ENCODE data around the gene PIK3CA.

Gene PIK3CA

GRCh38 chr3:179223548-179223947, 75.4 kb downstream of the PIK3CA start:
- no peaks in the 10 kb centered on the region for H3K4me1 ChIP-seq (ENCODE audit: control insufficient read depth in 1 of 2, insufficient read depth in 2 of 2, low read length in 2 of 2)
- DNase-seq = no peak
- H3K4me3 ChIP-seq (ENCODE audit: low read depth, low read length) = no peak overlapping the region
- H3K4ac ChIP-seq (ENCODE audit: low read depth, low read length) = no peak overlapping the region
- H3K27ac ChIP-seq (ENCODE audit: low read depth, low read length) = no peak overlapping the region
- no peak overlapping the region for H3K4me2 ChIP-seq (ENCODE audit: low read length)
- H3K36me3 ChIP-seq (ENCODE audit: control insufficient read depth in 1 of 2, insufficient read depth in 2 of 2, low read length in 2 of 2) = peaks cover 0 to 2% of the 10 kb centered on the region in 2 experiments
- H2BK12ac ChIP-seq (ENCODE audit: low read length) = no peak overlapping the region
- no peak overlapping the region for H3K23ac ChIP-seq (ENCODE audit: low read length)
- no peak overlapping the region for H4K12ac ChIP-seq (ENCODE audit: low read depth, low read length)
- WGBS (ENCODE audit: extremely low coverage, insufficient coverage, insufficient read length) = no CpG with 5 or more reads among the region's 2 CpGs
- no peak overlapping the region for H2AK5ac ChIP-seq (ENCODE audit: low read length)
- H3K27me3 ChIP-seq (ENCODE audit: insufficient read depth, low read length) = no peaks in the 10 kb centered on the region
- no peak overlapping the region for H3K18ac ChIP-seq (ENCODE audit: low read length)
- no peak overlapping the region for H3K9ac ChIP-seq (ENCODE audit: low read length)
- no peaks in the 10 kb centered on the region for H3K79me1 ChIP-seq (ENCODE audit: low read length)
- H2AFZ ChIP-seq (ENCODE audit: insufficient read depth, low read length, poor library complexity) = no peak overlapping the region
- H3K14ac ChIP-seq (ENCODE audit: low read length) = no peak overlapping the region
- H2BK5ac ChIP-seq (ENCODE audit: low read depth, low read length, poor library complexity) = no peak overlapping the region
- H4K8ac ChIP-seq (ENCODE audit: low read depth, low read length) = no peak overlapping the region
- H3K79me2 ChIP-seq (ENCODE audit: control insufficient read depth, insufficient read depth, low read length, poor library complexity) = no peaks in the 10 kb centered on the region
- no peak overlapping the region for H4K91ac ChIP-seq (ENCODE audit: low read depth, low read length)
- H2BK120ac ChIP-seq (ENCODE audit: insufficient read depth, low read length, poor library complexity) = no peak overlapping the region
- no peaks in the 10 kb centered on the region for H3K9me3 ChIP-seq (ENCODE audit: insufficient read depth, low read depth, low read length)

GRCh38 chr3:179224584-179224983, 76.4 kb downstream of the PIK3CA start:
- no peak overlapping the region for H2BK12ac ChIP-seq (ENCODE audit: low read length)
- no peak overlapping the region for H3K4me3 ChIP-seq (ENCODE audit: low read depth, low read length)
- no peak overlapping the region for H3K23ac ChIP-seq (ENCODE audit: low read length)
- no peak overlapping the region for H3K14ac ChIP-seq (ENCODE audit: low read length)
- H3K79me1 ChIP-seq (ENCODE audit: low read length) = no peaks in the 10 kb centered on the region
- H3K79me2 ChIP-seq (ENCODE audit: control insufficient read depth, insufficient read depth, low read length, poor library complexity) = no peaks in the 10 kb centered on the region
- H2BK5ac ChIP-seq (ENCODE audit: low read depth, low read length, poor library complexity) = no peak overlapping the region
- no peak overlapping the region for H4K8ac ChIP-seq (ENCODE audit: low read depth, low read length)
- H3K4me1 ChIP-seq (ENCODE audit: control insufficient read depth in 1 of 2, insufficient read depth in 2 of 2, low read length in 2 of 2) = no peaks in the 10 kb centered on the region
- no peak overlapping the region for H3K9ac ChIP-seq (ENCODE audit: low read length)
- no peak overlapping the region for H3K4ac ChIP-seq (ENCODE audit: low read depth, low read length)
- no peak overlapping the region for H4K91ac ChIP-seq (ENCODE audit: low read depth, low read length)
- WGBS (ENCODE audit: extremely low coverage, insufficient coverage, insufficient read length) = no CpG with 5 or more reads among the region's 1 CpG
- peaks cover 0 to 4% of the 10 kb centered on the region in 2 experiments for H3K36me3 ChIP-seq (ENCODE audit: control insufficient read depth in 1 of 2, insufficient read depth in 2 of 2, low read length in 2 of 2)
- no peak overlapping the region for H2AK5ac ChIP-seq (ENCODE audit: low read length)
- H2BK120ac ChIP-seq (ENCODE audit: insufficient read depth, low read length, poor library complexity) = no peak overlapping the region
- no peak overlapping the region for H3K18ac ChIP-seq (ENCODE audit: low read length)
- DNase-seq = no peak
- H2AFZ ChIP-seq (ENCODE audit: insufficient read depth, low read length, poor library complexity) = no peak overlapping the region
- H3K4me2 ChIP-seq (ENCODE audit: low read length) = no peak overlapping the region
- H3K27ac ChIP-seq (ENCODE audit: low read depth, low read length) = no peak overlapping the region
- no peak overlapping the region for H4K12ac ChIP-seq (ENCODE audit: low read depth, low read length)
- H3K9me3 ChIP-seq (ENCODE audit: insufficient read depth, low read depth, low read length) = no peaks in the 10 kb centered on the region
- no peaks in the 10 kb centered on the region for H3K27me3 ChIP-seq (ENCODE audit: insufficient read depth, low read length)

- no peaks in the 10 kb centered on the region for H3K79me2 ChIP-seq (ENCODE audit: control insufficient read depth, insufficient read depth, low read length, poor library complexity)
- H3K14ac ChIP-seq (ENCODE audit: low read length) = no peak overlapping the region
- no peak overlapping the region for H2BK12ac ChIP-seq (ENCODE audit: low read length)
- DNase-seq = no peak
- no peak overlapping the region for H2AFZ ChIP-seq (ENCODE audit: insufficient read depth, low read length, poor library complexity)
- H3K9me3 ChIP-seq (ENCODE audit: insufficient read depth, low read depth, low read length) = no peaks in the 10 kb centered on the region
- no peak overlapping the region for H4K8ac ChIP-seq (ENCODE audit: low read depth, low read length)
- H3K79me1 ChIP-seq (ENCODE audit: low read length) = no peaks in the 10 kb centered on the region
- H3K18ac ChIP-seq (ENCODE audit: low read length) = no peak overlapping the region
- no peak overlapping the region for H3K23ac ChIP-seq (ENCODE audit: low read length)
- H3K4me2 ChIP-seq (ENCODE audit: low read length) = no peak overlapping the region
- H4K12ac ChIP-seq (ENCODE audit: low read depth, low read length) = no peak overlapping the region
- no peak overlapping the region for H3K27ac ChIP-seq (ENCODE audit: low read depth, low read length)
- H3K27me3 ChIP-seq (ENCODE audit: insufficient read depth, low read length) = no peaks in the 10 kb centered on the region
- H2BK120ac ChIP-seq (ENCODE audit: insufficient read depth, low read length, poor library complexity) = no peak overlapping the region
- WGBS (ENCODE audit: extremely low coverage, insufficient coverage, insufficient read length) = 95% methylated on average over 2 of the region's 3 CpGs
- no peak overlapping the region for H3K9ac ChIP-seq (ENCODE audit: low read length)
- H3K4ac ChIP-seq (ENCODE audit: low read depth, low read length) = no peak overlapping the region
- H3K4me3 ChIP-seq (ENCODE audit: low read depth, low read length) = no peak overlapping the region
- no peaks in the 10 kb centered on the region for H3K4me1 ChIP-seq (ENCODE audit: control insufficient read depth in 1 of 2, insufficient read depth in 2 of 2, low read length in 2 of 2)
- no peak overlapping the region for H2AK5ac ChIP-seq (ENCODE audit: low read length)
- no peak overlapping the region for H2BK5ac ChIP-seq (ENCODE audit: low read depth, low read length, poor library complexity)
- no peak overlapping the region for H4K91ac ChIP-seq (ENCODE audit: low read depth, low read length)
- H3K36me3 ChIP-seq (ENCODE audit: control insufficient read depth in 1 of 2, insufficient read depth in 2 of 2, low read length in 2 of 2) = peaks cover 5 to 7% of the 10 kb centered on the region in 2 experiments
Measured at GRCh38 chr3:179227349-179227748, 79.2 kb downstream of the PIK3CA start.

GRCh38 chr3:179229177-179229576, 81.0 kb downstream of the PIK3CA start:
- Histone ChIP-seq H2AK5ac (ENCODE audit: low read length) (no peak overlapping the region), H3K36me3 (ENCODE audit: control insufficient read depth in 1 of 2, insufficient read depth in 2 of 2, low read length in 2 of 2) (peaks cover 5% of the 10 kb centered on the region in 2 experiments), H2BK120ac (ENCODE audit: insufficient read depth, low read length, poor library complexity) (no peak overlapping the region), H2BK12ac (ENCODE audit: low read length) (no peak overlapping the region), H3K4me2 (ENCODE audit: low read length) (no peak overlapping the region), H2BK5ac (ENCODE audit: low read depth, low read length, poor library complexity) (no peak overlapping the region), H3K18ac (ENCODE audit: low read length) (no peak overlapping the region), H2AFZ (ENCODE audit: insufficient read depth, low read length, poor library complexity) (no peak overlapping the region), H4K8ac (ENCODE audit: low read depth, low read length) (no peak overlapping the region), H3K23ac (ENCODE audit: low read length) (no peak overlapping the region), H4K91ac (ENCODE audit: low read depth, low read length) (no peak overlapping the region), H3K14ac (ENCODE audit: low read length) (no peak overlapping the region), H4K12ac (ENCODE audit: low read depth, low read length) (no peak overlapping the region), H3K79me1 (ENCODE audit: low read length) (no peaks in the 10 kb centered on the region), H3K4me3 (ENCODE audit: low read depth, low read length) (no peak overlapping the region), H3K27ac (ENCODE audit: low read depth, low read length) (no peak overlapping the region), H3K4ac (ENCODE audit: low read depth, low read length) (no peak overlapping the region), H3K9ac (ENCODE audit: low read length) (peak overlapping the region; percentile 43), H3K79me2 (ENCODE audit: control insufficient read depth, insufficient read depth, low read length, poor library complexity) (no peaks in the 10 kb centered on the region), H3K4me1 (ENCODE audit: control insufficient read depth in 1 of 2, insufficient read depth in 2 of 2, low read length in 2 of 2) (no peaks in the 10 kb centered on the region), H3K9me3 (ENCODE audit: insufficient read depth, low read depth, low read length) (no peaks in the 10 kb centered on the region), H3K27me3 (ENCODE audit: insufficient read depth, low read length) (no peaks in the 10 kb centered on the region)
- no CpG with 5 or more reads among the region's 5 CpGs for WGBS (ENCODE audit: extremely low coverage, insufficient coverage, insufficient read length)
- no peak for DNase-seq
